ENCODE results near the gene PRSS53.

GRCh38 chr16:31130336-31130891, 41.7 kb upstream of the PRSS53 start:
- TF ChIP-seq EP300 (IDR thresholded peaks at IDR 0.05) (peak in 1 of 4 donors; percentile 1), POLR2AphosphoS5 (IDR thresholded peaks at IDR 0.05) (no peak), CTCF (IDR thresholded peaks at IDR 0.05) (no peak)

All from upper lobe of left lung (tissue), 4 donors.